GM23338 (cell line): ENCODE results near the gene C1orf198. TPM values are rescaled to one million over a fixed set of nuclear protein-coding genes. Genes with fewer than 3 reads are reported as not detected.

Source experiments
- CREB1 ChIP-seq: fragments of 250-450 bp; sonication (Bioruptor Pico); IDR thresholded peaks from 2 replicates; pipeline ENCODE4 v1.5.0; 2020; ENCODE audit warnings: low read depth, mild to moderate bottlenecking, moderate library complexity
- JUNB ChIP-seq: IDR thresholded peaks from one replicate; pipeline ENCODE4 v1.6.1; 2016; ENCODE audit warnings: antibody characterized with exemption; ENCODE audit not compliant: unreplicated experiment
- NANOG ChIP-seq: IDR thresholded peaks from 2 replicates; pipeline ENCODE4 v1.6.1; 2016; ENCODE audit warnings: antibody characterized with exemption, borderline replicate concordance
- POLR2AphosphoS5 ChIP-seq: IDR thresholded peaks from 2 replicates; pipeline ENCODE4 v1.6.1; 2016; ENCODE audit warnings: antibody characterized with exemption, low read depth
- polyA plus RNA-seq: library from polyadenylated mRNA; unstranded; fragments of >200 nt; fragmentation: Nextera tagmentation; extraction: Ambion mirVana; gene quantifications from 2 replicates; pipeline ENCODE4 v1.2.1, GENCODE V29; 2016
- total RNA-seq: library from RNA; depleted of rRNA; stranded (reverse); fragments of >200 nt; shearing (Covaris generic); gene quantifications from 2 replicates; pipeline ENCODE4 v1.2.3, GENCODE V29; 2014
- TF ChIP-seq, protein P1 (sequence below): fragments of 250-450 bp; sonication (Bioruptor Pico); IDR thresholded peaks from 2 replicates; pipeline ENCODE4 v1.5.0; 2020; ENCODE audit warnings: mild to moderate bottlenecking, moderate library complexity
- TF ChIP-seq, protein P2 (sequence below): IDR thresholded peaks from 2 replicates; pipeline ENCODE4 v1.6.1; 2016; ENCODE audit warnings: antibody characterized with exemption
- TF ChIP-seq, protein P3 (sequence below): IDR thresholded peaks from one replicate; pipeline ENCODE4 v1.6.1; 2018; ENCODE audit warnings: antibody characterized with exemption; ENCODE audit not compliant: unreplicated experiment

Gene C1orf198
- total and polyA plus RNA-seq, 2 experiments from 2014 or later: 14.9 to 46.6 TPM

DNA sequence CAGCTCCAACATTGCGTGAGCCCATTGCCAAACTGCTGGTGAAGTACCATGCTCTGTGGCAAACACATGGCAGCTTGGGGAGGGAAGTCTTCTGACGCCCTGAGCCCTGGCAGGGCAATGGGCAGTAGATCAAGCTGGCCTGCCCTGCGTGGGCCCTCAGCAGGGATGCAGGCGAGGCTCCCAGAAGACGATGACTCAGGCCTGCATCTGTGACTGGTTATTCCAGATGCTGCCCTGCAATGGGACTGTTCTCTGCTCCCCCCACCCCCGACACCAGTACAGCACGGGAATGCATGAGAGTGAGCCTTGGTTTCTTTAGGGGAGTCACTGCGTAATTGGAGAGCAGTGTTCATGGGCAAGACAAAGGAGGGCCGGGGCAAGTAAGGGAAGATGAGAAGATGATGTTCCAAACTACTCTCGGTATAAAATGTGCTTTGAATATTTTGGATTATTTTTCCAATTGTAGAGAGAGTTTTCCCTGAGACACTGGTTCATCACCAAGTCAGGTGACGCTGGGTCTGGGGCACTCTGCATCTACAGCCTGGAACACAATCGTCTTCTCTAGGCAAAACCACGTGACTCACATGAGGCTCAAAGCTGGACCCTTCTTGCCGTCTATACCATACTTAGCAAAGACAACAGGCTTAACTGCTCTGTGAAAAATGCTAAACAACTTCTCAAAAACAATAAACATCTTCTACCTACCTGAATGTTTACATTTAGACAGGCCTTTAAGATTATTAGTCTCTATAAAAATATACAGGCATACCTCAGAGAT lies 9.0 kb upstream of the C1orf198 start (continued):
- TF ChIP-seq, protein P1, sequence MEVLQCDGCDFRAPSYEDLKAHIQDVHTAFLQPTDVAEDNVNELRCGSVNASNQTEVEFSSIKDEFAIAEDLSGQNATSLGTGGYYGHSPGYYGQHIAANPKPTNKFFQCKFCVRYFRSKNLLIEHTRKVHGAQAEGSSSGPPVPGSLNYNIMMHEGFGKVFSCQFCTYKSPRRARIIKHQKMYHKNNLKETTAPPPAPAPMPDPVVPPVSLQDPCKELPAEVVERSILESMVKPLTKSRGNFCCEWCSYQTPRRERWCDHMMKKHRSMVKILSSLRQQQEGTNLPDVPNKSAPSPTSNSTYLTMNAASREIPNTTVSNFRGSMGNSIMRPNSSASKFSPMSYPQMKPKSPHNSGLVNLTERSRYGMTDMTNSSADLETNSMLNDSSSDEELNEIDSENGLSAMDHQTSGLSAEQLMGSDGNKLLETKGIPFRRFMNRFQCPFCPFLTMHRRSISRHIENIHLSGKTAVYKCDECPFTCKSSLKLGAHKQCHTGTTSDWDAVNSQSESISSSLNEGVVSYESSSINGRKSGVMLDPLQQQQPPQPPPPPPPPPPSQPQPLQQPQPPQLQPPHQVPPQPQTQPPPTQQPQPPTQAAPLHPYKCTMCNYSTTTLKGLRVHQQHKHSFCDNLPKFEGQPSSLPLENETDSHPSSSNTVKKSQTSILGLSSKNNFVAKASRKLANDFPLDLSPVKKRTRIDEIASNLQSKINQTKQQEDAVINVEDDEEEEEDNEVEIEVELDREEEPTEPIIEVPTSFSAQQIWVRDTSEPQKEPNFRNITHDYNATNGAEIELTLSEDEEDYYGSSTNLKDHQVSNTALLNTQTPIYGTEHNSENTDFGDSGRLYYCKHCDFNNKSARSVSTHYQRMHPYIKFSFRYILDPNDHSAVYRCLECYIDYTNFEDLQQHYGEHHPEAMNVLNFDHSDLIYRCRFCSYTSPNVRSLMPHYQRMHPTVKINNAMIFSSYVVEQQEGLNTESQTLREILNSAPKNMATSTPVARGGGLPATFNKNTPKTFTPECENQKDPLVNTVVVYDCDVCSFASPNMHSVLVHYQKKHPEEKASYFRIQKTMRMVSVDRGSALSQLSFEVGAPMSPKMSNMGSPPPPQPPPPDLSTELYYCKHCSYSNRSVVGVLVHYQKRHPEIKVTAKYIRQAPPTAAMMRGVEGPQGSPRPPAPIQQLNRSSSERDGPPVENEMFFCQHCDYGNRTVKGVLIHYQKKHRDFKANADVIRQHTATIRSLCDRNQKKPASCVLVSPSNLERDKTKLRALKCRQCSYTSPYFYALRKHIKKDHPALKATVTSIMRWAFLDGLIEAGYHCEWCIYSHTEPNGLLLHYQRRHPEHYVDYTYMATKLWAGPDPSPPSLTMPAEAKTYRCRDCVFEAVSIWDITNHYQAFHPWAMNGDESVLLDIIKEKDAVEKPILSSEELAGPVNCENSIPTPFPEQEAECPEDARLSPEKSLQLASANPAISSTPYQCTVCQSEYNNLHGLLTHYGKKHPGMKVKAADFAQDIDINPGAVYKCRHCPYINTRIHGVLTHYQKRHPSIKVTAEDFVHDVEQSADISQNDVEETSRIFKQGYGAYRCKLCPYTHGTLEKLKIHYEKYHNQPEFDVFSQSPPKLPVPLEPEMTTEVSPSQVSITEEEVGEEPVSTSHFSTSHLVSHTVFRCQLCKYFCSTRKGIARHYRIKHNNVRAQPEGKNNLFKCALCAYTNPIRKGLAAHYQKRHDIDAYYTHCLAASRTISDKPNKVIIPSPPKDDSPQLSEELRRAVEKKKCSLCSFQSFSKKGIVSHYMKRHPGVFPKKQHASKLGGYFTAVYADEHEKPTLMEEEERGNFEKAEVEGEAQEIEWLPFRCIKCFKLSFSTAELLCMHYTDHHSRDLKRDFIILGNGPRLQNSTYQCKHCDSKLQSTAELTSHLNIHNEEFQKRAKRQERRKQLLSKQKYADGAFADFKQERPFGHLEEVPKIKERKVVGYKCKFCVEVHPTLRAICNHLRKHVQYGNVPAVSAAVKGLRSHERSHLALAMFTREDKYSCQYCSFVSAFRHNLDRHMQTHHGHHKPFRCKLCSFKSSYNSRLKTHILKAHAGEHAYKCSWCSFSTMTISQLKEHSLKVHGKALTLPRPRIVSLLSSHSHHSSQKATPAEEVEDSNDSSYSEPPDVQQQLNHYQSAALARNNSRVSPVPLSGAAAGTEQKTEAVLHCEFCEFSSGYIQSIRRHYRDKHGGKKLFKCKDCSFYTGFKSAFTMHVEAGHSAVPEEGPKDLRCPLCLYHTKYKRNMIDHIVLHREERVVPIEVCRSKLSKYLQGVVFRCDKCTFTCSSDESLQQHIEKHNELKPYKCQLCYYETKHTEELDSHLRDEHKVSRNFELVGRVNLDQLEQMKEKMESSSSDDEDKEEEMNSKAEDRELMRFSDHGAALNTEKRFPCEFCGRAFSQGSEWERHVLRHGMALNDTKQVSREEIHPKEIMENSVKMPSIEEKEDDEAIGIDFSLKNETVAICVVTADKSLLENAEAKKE (CRISPR knock-in tag): no peak
- TF ChIP-seq, protein P2, sequence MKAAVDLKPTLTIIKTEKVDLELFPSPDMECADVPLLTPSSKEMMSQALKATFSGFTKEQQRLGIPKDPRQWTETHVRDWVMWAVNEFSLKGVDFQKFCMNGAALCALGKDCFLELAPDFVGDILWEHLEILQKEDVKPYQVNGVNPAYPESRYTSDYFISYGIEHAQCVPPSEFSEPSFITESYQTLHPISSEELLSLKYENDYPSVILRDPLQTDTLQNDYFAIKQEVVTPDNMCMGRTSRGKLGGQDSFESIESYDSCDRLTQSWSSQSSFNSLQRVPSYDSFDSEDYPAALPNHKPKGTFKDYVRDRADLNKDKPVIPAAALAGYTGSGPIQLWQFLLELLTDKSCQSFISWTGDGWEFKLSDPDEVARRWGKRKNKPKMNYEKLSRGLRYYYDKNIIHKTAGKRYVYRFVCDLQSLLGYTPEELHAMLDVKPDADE: no peak
- TF ChIP-seq NANOG: no peak
- TF ChIP-seq POLR2AphosphoS5: no peak
- no peak for TF ChIP-seq CREB1
- TF ChIP-seq, protein P3, sequence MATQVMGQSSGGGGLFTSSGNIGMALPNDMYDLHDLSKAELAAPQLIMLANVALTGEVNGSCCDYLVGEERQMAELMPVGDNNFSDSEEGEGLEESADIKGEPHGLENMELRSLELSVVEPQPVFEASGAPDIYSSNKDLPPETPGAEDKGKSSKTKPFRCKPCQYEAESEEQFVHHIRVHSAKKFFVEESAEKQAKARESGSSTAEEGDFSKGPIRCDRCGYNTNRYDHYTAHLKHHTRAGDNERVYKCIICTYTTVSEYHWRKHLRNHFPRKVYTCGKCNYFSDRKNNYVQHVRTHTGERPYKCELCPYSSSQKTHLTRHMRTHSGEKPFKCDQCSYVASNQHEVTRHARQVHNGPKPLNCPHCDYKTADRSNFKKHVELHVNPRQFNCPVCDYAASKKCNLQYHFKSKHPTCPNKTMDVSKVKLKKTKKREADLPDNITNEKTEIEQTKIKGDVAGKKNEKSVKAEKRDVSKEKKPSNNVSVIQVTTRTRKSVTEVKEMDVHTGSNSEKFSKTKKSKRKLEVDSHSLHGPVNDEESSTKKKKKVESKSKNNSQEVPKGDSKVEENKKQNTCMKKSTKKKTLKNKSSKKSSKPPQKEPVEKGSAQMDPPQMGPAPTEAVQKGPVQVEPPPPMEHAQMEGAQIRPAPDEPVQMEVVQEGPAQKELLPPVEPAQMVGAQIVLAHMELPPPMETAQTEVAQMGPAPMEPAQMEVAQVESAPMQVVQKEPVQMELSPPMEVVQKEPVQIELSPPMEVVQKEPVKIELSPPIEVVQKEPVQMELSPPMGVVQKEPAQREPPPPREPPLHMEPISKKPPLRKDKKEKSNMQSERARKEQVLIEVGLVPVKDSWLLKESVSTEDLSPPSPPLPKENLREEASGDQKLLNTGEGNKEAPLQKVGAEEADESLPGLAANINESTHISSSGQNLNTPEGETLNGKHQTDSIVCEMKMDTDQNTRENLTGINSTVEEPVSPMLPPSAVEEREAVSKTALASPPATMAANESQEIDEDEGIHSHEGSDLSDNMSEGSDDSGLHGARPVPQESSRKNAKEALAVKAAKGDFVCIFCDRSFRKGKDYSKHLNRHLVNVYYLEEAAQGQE: no peak
- TF ChIP-seq JUNB: no peak
